ENCODE results near the gene PTPRN2. TPM values are rescaled to one million over a fixed set of nuclear protein-coding genes. Genes with fewer than 3 reads are reported as not detected.

The PTPRN2 gene
- total and polyA plus RNA-seq, 2 donors (not counting 1 experiment from before 2014, with no cell fraction given): 0.54 to 1.2 TPM

- no peaks in the 10 kb centered on the region for H3K79me2 ChIP-seq (ENCODE audit: control insufficient read depth, insufficient read depth, low read length)
- H4K20me1 ChIP-seq (ENCODE audit: control insufficient read depth, extremely low read depth, insufficient read depth, low read length): no peaks in the 10 kb centered on the region
- H2AFZ ChIP-seq (ENCODE audit: low read length): no peak overlapping the region
- no peak overlapping the region for H3K4me2 ChIP-seq (ENCODE audit: extremely low read depth, insufficient read depth, low read length)
- no peak for TF ChIP-seq EZH2 (IDR thresholded peaks at IDR 0.05; ENCODE audit: low read length, missing control alignments)
- TF ChIP-seq, protein P1, sequence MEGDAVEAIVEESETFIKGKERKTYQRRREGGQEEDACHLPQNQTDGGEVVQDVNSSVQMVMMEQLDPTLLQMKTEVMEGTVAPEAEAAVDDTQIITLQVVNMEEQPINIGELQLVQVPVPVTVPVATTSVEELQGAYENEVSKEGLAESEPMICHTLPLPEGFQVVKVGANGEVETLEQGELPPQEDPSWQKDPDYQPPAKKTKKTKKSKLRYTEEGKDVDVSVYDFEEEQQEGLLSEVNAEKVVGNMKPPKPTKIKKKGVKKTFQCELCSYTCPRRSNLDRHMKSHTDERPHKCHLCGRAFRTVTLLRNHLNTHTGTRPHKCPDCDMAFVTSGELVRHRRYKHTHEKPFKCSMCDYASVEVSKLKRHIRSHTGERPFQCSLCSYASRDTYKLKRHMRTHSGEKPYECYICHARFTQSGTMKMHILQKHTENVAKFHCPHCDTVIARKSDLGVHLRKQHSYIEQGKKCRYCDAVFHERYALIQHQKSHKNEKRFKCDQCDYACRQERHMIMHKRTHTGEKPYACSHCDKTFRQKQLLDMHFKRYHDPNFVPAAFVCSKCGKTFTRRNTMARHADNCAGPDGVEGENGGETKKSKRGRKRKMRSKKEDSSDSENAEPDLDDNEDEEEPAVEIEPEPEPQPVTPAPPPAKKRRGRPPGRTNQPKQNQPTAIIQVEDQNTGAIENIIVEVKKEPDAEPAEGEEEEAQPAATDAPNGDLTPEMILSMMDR (conservative IDR thresholded peaks at IDR 0.05 in 1 of 2, IDR thresholded peaks at IDR 0.05 in 1 of 2; ENCODE audit: low read depth in 1 of 2, low read length in 2 of 2): no peak
- H3K9ac ChIP-seq (ENCODE audit: insufficient read depth, low read length): no peak overlapping the region
- H3K4me3 ChIP-seq (replicated peaks in 1 of 4; ENCODE audit: control extremely low read depth in 1 of 4, insufficient read depth in 1 of 4, low read depth in 3 of 4, low read length in 4 of 4): no peak overlapping the region
- H3K27ac ChIP-seq (ENCODE audit: insufficient read depth, low read length): no peak overlapping the region
- DNase-seq (ENCODE audit: low read depth in 2 of 2): no peak
- no peaks in the 10 kb centered on the region for H3K9me3 ChIP-seq (ENCODE audit: control insufficient read depth, insufficient read depth, low read depth, low read length)
- H3K36me3 ChIP-seq (ENCODE audit: control insufficient read depth, insufficient read depth, low read length): no peaks in the 10 kb centered on the region
- no peaks in the 10 kb centered on the region for H3K4me1 ChIP-seq (ENCODE audit: control insufficient read depth, extremely low read depth, insufficient read depth, low read length)
- H3K27me3 ChIP-seq (ENCODE audit: control insufficient read depth, insufficient read depth, low read length): no peaks in the 10 kb centered on the region
Observed at GRCh38 chr7:157971501-157971900, 616.1 kb downstream of the PTPRN2 start.

GRCh38 chr7:157970744-157971143 is 616.9 kb downstream of the PTPRN2 start:
- no peak for DNase-seq (ENCODE audit: low read depth in 2 of 2)
- Histone ChIP-seq H3K4me2 (ENCODE audit: extremely low read depth, insufficient read depth, low read length) (no peak overlapping the region), H3K9ac (ENCODE audit: insufficient read depth, low read length) (no peak overlapping the region), H3K27ac (ENCODE audit: insufficient read depth, low read length) (no peak overlapping the region), H3K4me1 (ENCODE audit: control insufficient read depth, extremely low read depth, insufficient read depth, low read length) (no peaks in the 10 kb centered on the region), H3K79me2 (ENCODE audit: control insufficient read depth, insufficient read depth, low read length) (no peaks in the 10 kb centered on the region), H3K9me3 (ENCODE audit: control insufficient read depth, insufficient read depth, low read depth, low read length) (no peaks in the 10 kb centered on the region), H3K36me3 (ENCODE audit: control insufficient read depth, insufficient read depth, low read length) (no peaks in the 10 kb centered on the region), H4K20me1 (ENCODE audit: control insufficient read depth, extremely low read depth, insufficient read depth, low read length) (no peaks in the 10 kb centered on the region), H3K27me3 (ENCODE audit: control insufficient read depth, insufficient read depth, low read length) (no peaks in the 10 kb centered on the region), H2AFZ (ENCODE audit: low read length) (no peak overlapping the region), H3K4me3 (replicated peaks in 1 of 4; ENCODE audit: control extremely low read depth in 1 of 4, insufficient read depth in 1 of 4, low read depth in 3 of 4, low read length in 4 of 4) (no peak overlapping the region)
- no peak for TF ChIP-seq EZH2 (IDR thresholded peaks at IDR 0.05; ENCODE audit: low read length, missing control alignments)
- TF ChIP-seq, protein P1 (conservative IDR thresholded peaks at IDR 0.05 in 1 of 2, IDR thresholded peaks at IDR 0.05 in 1 of 2; ENCODE audit: low read depth in 1 of 2, low read length in 2 of 2): no peak

DNA sequence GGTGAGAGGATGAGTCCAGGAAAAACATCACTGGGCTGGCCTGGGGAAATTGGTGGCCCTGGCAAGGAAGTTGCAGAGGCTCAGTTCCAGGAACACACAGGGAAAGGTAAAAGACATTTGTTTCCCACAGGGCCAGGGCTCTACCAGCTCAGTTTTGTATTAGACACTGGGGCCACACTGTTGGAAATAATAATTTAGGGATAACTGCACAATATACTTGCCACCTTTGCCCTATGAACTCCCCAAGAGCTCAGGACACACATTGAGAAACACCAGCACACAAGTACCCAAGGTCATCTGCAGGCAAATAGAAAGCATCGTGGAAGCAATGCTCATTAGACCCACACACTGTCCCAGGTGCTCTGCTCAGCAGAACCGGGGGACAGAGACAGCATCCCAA is 617.6 kb downstream of the PTPRN2 start:
- Histone ChIP-seq H3K4me2 (ENCODE audit: extremely low read depth, insufficient read depth, low read length) (no peak overlapping the region), H3K4me1 (ENCODE audit: control insufficient read depth, extremely low read depth, insufficient read depth, low read length) (no peaks in the 10 kb centered on the region), H3K9me3 (ENCODE audit: control insufficient read depth, insufficient read depth, low read depth, low read length) (no peaks in the 10 kb centered on the region), H4K20me1 (ENCODE audit: control insufficient read depth, extremely low read depth, insufficient read depth, low read length) (no peaks in the 10 kb centered on the region), H3K27me3 (ENCODE audit: control insufficient read depth, insufficient read depth, low read length) (no peaks in the 10 kb centered on the region), H3K4me3 (replicated peaks in 1 of 4; ENCODE audit: control extremely low read depth in 1 of 4, insufficient read depth in 1 of 4, low read depth in 3 of 4, low read length in 4 of 4) (no peak overlapping the region), H3K27ac (ENCODE audit: insufficient read depth, low read length) (no peak overlapping the region), H3K79me2 (ENCODE audit: control insufficient read depth, insufficient read depth, low read length) (no peaks in the 10 kb centered on the region), H2AFZ (ENCODE audit: low read length) (no peak overlapping the region), H3K36me3 (ENCODE audit: control insufficient read depth, insufficient read depth, low read length) (no peaks in the 10 kb centered on the region), H3K9ac (ENCODE audit: insufficient read depth, low read length) (no peak overlapping the region)
- TF ChIP-seq, protein P1 (conservative IDR thresholded peaks at IDR 0.05 in 1 of 2, IDR thresholded peaks at IDR 0.05 in 1 of 2; ENCODE audit: low read depth in 1 of 2, low read length in 2 of 2): no peak
- no peak for TF ChIP-seq EZH2 (IDR thresholded peaks at IDR 0.05; ENCODE audit: low read length, missing control alignments)
- DNase-seq (ENCODE audit: low read depth in 2 of 2): no peak

Measured in fibroblast of lung (primary cell).